COLO829 (cell line): Measurements from ENCODE around the gene RNF17.

Source experiments
- DNase-seq: peaks from one replicate; pipeline ENCODE4 v3.0.0; 2012; ENCODE audit warnings: low spot score

RNF17 gene

GRCh38 chr13:24858953-24859352 is 95.0 kb downstream of the RNF17 start:
- DNase-seq: no peak

- DNase-seq: no peak
Observed at GRCh38 chr13:24860770-24861169, 96.8 kb downstream of the RNF17 start.

- no peak for DNase-seq
Observed at GRCh38 chr13:24861617-24862362, 97.8 kb downstream of the RNF17 start.

GRCh38 chr13:24863748-24864540 is 100.0 kb downstream of the RNF17 start:
- DNase-seq: no peak

- DNase-seq: no peak
Observed at GRCh38 chr13:24864579-24864978, 100.6 kb downstream of the RNF17 start.

GRCh38 chr13:24865163-24865953 is 101.4 kb downstream of the RNF17 start:
- no peak for DNase-seq

- DNase-seq: no peak
Observed at GRCh38 chr13:24866488-24866887, 102.5 kb downstream of the RNF17 start.

- DNase-seq: no peak
Observed at GRCh38 chr13:24868874-24869273, 104.9 kb downstream of the RNF17 start.

- no peak for DNase-seq
Observed at GRCh38 chr13:24870380-24870760, 106.4 kb downstream of the RNF17 start.

GRCh38 chr13:24875566-24875965 is 111.6 kb downstream of the RNF17 start:
- DNase-seq: no peak

GRCh38 chr13:24877531-24877930 is 113.6 kb downstream of the RNF17 start:
- no peak for DNase-seq

GRCh38 chr13:24878340-24878739 is 114.4 kb downstream of the RNF17 start:
- no peak for DNase-seq

- no peak for DNase-seq
Observed at GRCh38 chr13:24882665-24883064, 118.7 kb downstream of the RNF17 start.

- DNase-seq: no peak
Observed at GRCh38 chr13:24887759-24888158, 123.8 kb downstream of the RNF17 start.

- DNase-seq: no peak
Observed at GRCh38 chr13:24888291-24888931, 124.4 kb downstream of the RNF17 start.

GRCh38 chr13:24890256-24890655 is 126.3 kb downstream of the RNF17 start:
- no peak for DNase-seq

- DNase-seq: no peak
Observed at GRCh38 chr13:24891476-24892108, 127.6 kb downstream of the RNF17 start.

GRCh38 chr13:24892829-24893228 is 128.9 kb downstream of the RNF17 start:
- DNase-seq: no peak

GRCh38 chr13:24893863-24894262 is 129.9 kb downstream of the RNF17 start:
- no peak for DNase-seq

- DNase-seq: no peak
Observed at GRCh38 chr13:24894277-24894971, 130.5 kb downstream of the RNF17 start.

- no peak for DNase-seq
Observed at GRCh38 chr13:24894972-24895300, 131.0 kb downstream of the RNF17 start.
